Prostate gland (tissue), 2 donors: Measurements from ENCODE around the gene TFAP2A. TPM values are rescaled to one million over a fixed set of nuclear protein-coding genes. Genes with fewer than 3 reads are reported as not detected.

Source experiments
- DNase-seq: peaks from one replicate; pipeline ENCODE4 v3.0.0-alpha.2; 2019; ENCODE audit warnings: low spot score
- H3K27ac ChIP-seq, 2 donors: fragments of 200-600 bp; sonication (generic); 2 replicates each; pipeline ENCODE4 v1.5.1; 2017 to 2019
- H3K27me3 ChIP-seq: fragments of 200-600 bp; sonication (generic); replicated peaks from 2 replicates; pipeline ENCODE4 v1.5.1; 2019; ENCODE audit not compliant: insufficient read depth
- H3K36me3 ChIP-seq, 2 donors: fragments of 200-600 bp; sonication (generic); 1 replicate in 1 of 2; 2 replicates in 1 of 2; pipeline versions ENCODE4 v1.5.1 to v1.8.1; 2017 to 2019
- H3K4me1 ChIP-seq: fragments of 200-600 bp; sonication (generic); replicated peaks from 2 replicates; pipeline ENCODE4 v1.5.1; 2019
- H3K4me3 ChIP-seq, 2 donors: fragments of 200-600 bp; sonication (generic); 2 replicates each; pipeline ENCODE4 v1.5.1; 2017 to 2019
- H3K9me3 ChIP-seq: fragments of 200-600 bp; sonication (generic); 2 replicates; pipeline ENCODE4 v1.5.1; 2017
- POLR2A ChIP-seq: fragments of 450-650 bp; IDR thresholded peaks from one replicate; pipeline ENCODE4 v1.6.1; 2016; ENCODE audit warnings: antibody characterized with exemption, mild to moderate bottlenecking
- POLR2AphosphoS5 ChIP-seq: sonication (generic); formaldehyde crosslinking; IDR thresholded peaks from one replicate; pipeline ENCODE4 v1.6.1; 2017; ENCODE audit warnings: antibody characterized with exemption
- WGBS: methylation state at CpG from one replicate; pipeline ENCODE4 v1.1.5; 2018; 5-methylcytosine and 5-hydroxymethylcytosine counted together
- intact Hi-C: fragments of 100-400 bp; cut with DNase I; formaldehyde crosslinking; loops from one replicate; pipeline ENCODE4 v1.14.2; 2022
- total RNA-seq, 2 donors: library from RNA; depleted of rRNA; stranded (reverse); fragments of >200 nt; gene quantifications; one replicate each; pipeline ENCODE4 v1.1.0, GENCODE V29; 2016
- TF ChIP-seq, protein P1 (sequence below), 4 experiments: fragments of 200-600 bp in 2 of 4; fragments of 450-650 bp in 2 of 4; sonication (generic) in 2 of 4; IDR thresholded peaks; 1 replicate in 3 of 4; 2 replicates in 1 of 4; pipeline ENCODE4 v1.5.1; 2016 to 2019; ENCODE audit warnings: antibody characterized with exemption in 4 of 4, mild to moderate bottlenecking in 2 of 4, moderate library complexity in 2 of 4

TFAP2A gene
- total RNA-seq, 2 donors from 2014 or later, result 16.0 to 20.4 TPM

DNA sequence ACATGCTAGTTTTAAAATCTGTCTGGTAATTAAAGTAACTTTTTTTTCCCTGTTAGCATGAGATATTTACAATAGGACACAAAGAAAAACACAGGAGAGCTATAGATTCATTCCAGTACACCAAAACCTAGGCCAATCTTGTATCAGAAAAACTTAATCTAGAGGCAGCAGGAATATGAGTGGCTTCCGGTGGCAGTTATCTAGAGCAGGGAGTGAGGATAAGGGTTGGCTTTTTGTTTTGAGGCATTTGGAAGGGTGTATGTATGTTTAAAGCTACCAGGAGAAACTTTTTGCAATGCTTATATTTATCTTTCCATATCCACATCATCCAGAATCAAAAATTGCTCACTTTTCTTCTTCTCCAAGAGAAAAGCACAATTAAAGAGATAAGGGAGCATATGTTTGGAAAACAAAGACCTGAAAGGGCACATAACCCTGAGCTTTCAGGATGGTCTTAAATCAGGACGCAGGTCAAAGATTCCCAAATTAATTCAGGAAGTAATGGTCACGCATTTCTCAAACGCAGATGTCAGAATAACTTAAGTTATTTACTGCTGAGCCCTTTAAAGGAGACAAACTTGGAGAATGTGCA is 13.1 kb downstream of the TFAP2A start:
- no peak for DNase-seq
- Histone ChIP-seq H3K27me3 (no peaks in the 10 kb centered on the region), H3K36me3 (no peaks in the 10 kb centered on the region), H3K4me1 (peaks cover 5% of the 10 kb centered on the region), H3K27ac (no peak overlapping the region), H3K9me3 (no peaks in the 10 kb centered on the region), H3K4me3 (no peak overlapping the region)
- TF ChIP-seq, protein P1, sequence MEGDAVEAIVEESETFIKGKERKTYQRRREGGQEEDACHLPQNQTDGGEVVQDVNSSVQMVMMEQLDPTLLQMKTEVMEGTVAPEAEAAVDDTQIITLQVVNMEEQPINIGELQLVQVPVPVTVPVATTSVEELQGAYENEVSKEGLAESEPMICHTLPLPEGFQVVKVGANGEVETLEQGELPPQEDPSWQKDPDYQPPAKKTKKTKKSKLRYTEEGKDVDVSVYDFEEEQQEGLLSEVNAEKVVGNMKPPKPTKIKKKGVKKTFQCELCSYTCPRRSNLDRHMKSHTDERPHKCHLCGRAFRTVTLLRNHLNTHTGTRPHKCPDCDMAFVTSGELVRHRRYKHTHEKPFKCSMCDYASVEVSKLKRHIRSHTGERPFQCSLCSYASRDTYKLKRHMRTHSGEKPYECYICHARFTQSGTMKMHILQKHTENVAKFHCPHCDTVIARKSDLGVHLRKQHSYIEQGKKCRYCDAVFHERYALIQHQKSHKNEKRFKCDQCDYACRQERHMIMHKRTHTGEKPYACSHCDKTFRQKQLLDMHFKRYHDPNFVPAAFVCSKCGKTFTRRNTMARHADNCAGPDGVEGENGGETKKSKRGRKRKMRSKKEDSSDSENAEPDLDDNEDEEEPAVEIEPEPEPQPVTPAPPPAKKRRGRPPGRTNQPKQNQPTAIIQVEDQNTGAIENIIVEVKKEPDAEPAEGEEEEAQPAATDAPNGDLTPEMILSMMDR (IDR thresholded peaks at IDR 0.05), result no peak
- no peak for TF ChIP-seq POLR2A
- TF ChIP-seq POLR2AphosphoS5, result no peak
- intact Hi-C loops, result no loop called here
- 63% methylated on average over 4 of the region's 4 CpGs for WGBS

DNA sequence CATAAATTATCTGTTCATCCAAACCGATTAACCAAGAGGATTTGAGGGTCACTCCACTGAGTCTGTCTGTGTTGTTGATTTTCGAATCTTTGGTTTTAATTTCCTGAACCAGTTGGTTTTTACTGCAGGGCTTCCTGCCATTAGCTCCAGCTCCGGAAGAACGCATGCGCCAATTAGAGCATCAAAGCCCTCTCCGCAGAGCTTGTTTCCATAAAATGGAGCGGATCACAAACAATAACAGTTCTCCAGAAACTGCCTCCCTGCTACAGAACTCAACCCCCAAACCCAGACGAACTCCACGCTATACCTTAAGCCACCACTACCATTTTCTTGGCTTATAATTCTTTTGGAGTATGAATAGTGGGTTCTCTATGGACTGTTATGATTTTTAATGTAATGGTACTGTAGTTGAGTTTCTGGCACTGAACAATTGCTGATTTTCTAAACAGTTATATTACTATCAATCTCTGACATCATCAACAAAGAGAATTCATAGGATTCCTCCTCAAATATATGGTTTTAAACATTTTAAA is 13.8 kb downstream of the TFAP2A start:
- no peak for TF ChIP-seq POLR2AphosphoS5
- TF ChIP-seq POLR2A, result no peak
- TF ChIP-seq, protein P1 (IDR thresholded peaks at IDR 0.05), result no peak

DNA sequence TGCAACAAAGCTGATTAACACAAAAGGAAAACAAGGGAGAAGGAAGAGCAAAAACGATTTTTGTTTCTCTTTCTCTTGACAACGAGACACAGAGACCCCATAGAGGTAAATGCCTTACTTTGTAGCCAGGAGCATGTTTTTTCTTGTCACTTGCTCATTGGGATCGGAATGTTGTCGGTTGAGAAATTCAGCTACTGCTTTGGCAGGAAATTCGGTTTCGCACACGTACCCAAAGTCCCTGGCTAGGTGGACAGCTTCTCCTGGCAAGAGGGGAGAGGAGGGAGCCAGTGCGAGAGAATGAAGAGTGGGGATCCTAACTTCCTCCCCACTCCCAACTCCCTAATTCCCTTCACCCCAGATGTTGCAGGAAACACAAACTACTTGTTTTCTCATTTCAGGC is 14.5 kb downstream of the TFAP2A start:
- intact Hi-C loops, result no loop called here
- Histone ChIP-seq H3K27ac (peak overlapping the region; percentile 44 to 46), H3K9me3 (no peaks in the 10 kb centered on the region), H3K27me3 (no peaks in the 10 kb centered on the region), H3K4me3 (no peak overlapping the region), H3K36me3 (no peaks in the 10 kb centered on the region), H3K4me1 (no peaks in the 10 kb centered on the region)
- TF ChIP-seq, protein P1 (IDR thresholded peaks at IDR 0.05), result no peak
- peak; percentile 17 for TF ChIP-seq POLR2A
- peak; percentile 89 for TF ChIP-seq POLR2AphosphoS5
- WGBS, result 32% methylated on average over 8 of the region's 8 CpGs
- DNase-seq, result peak; percentile 72

More for the DNA sequence above, 13.8 kb downstream of the TFAP2A start:
- DNase-seq, result no peak
- peaks cover 5% of the 10 kb centered on the region for H3K4me1 ChIP-seq
- H3K27me3 ChIP-seq, result no peaks in the 10 kb centered on the region
- H3K9me3 ChIP-seq, result no peaks in the 10 kb centered on the region
- H3K4me3 ChIP-seq, result no peak overlapping the region
- peak overlapping the region; percentile 28 to 46 for H3K27ac ChIP-seq
- WGBS, result 29% methylated on average over 9 of the region's 9 CpGs
- intact Hi-C loops, result no loop called here
- H3K36me3 ChIP-seq, result no peaks in the 10 kb centered on the region

DNA sequence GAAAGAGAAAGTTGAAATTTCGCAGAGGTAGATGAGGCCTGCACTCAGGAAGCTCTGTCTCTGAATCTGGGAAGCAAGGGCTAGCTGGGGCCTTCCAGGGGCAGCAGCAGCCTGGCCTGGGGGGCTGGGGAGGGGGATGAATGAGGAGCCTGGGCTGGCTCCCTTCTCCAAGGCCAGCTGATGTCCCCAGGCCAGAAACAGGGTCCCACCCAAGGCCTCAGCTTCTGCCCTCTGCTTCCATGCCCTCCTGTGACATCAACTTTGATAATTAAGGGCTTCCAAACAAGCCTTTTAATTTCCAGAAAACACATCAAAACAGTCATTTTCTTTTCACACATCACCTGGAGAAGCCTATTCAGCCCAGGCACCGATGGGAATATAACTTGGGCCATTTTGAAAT is 15.4 kb downstream of the TFAP2A start:
- TF ChIP-seq POLR2AphosphoS5, result no peak
- TF ChIP-seq, protein P1 (IDR thresholded peaks at IDR 0.05), result no peak
- TF ChIP-seq POLR2A, result no peak
- 82% methylated on average over 2 of the region's 2 CpGs for WGBS
- Histone ChIP-seq H3K36me3 (no peaks in the 10 kb centered on the region), H3K4me3 (no peak overlapping the region), H3K4me1 (no peaks in the 10 kb centered on the region), H3K27ac (peak overlapping the region; percentile 44 to 46), H3K9me3 (no peaks in the 10 kb centered on the region), H3K27me3 (no peaks in the 10 kb centered on the region)
- intact Hi-C loops, result no loop called here
- no peak for DNase-seq
